GM19395 (cell line): Measurements from ENCODE around the gene STK33.

Experiments
- ATAC-seq: cut with Tn5 transposase; IDR thresholded peaks from one replicate; pipeline ENCODE4 v1.9.1; 2021; ENCODE audit warnings: mild to moderate bottlenecking, moderate library complexity; ENCODE audit not compliant: unreplicated experiment

The STK33 gene

DNA sequence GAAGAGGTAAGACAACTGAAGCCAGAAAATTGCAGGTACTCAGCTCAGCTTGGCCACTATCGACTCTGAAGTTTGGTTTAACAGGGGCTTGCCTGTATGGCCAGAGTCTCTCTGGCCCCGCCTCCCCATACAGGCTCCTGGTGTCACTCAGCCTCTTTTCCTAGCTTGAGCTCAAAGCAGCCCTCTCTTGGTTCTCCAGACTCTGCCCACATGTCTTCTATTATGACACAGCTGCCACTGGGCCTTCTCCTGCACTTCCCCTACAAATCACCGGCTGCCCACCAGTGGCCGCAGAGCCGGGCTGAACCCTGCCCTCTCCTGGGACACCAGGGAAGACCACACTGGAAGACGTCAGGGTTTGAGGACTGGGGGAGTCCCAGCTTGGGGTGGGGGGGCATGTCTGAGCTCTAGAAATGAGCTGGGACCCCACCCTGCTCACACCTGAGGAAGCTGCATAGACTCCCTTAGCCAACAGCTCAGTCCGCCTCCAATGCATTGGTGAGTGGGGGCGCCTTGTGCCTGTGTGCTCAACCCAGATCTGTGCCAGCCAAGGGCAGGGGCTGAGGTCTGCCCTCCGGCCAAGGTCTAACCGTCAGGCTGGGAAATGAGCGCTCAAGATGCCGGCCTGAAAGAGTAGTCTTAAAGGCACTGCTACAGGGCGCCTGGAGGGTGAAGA, 236.0 kb downstream of the STK33 start:
- ATAC-seq: no peak

DNA sequence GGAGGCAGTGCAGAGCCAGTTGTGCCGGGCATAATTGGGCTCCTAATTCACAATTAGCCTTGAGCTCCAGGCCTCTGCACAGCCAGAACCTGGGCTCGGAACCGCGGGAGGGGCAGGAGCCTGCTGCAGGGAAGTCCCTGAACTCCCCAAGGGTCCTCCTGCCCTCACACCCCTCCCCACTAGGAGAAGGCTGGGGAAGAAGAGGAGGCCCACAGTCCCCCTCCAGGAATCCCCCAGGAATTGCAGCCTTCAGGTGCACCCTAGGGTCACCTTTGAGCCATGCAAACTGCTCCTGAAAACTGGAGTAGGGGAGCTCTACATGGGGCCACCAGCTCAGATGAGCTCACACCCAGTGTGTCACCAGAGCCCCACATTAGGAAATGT, 236.5 kb downstream of the STK33 start:
- ATAC-seq: no peak

DNA sequence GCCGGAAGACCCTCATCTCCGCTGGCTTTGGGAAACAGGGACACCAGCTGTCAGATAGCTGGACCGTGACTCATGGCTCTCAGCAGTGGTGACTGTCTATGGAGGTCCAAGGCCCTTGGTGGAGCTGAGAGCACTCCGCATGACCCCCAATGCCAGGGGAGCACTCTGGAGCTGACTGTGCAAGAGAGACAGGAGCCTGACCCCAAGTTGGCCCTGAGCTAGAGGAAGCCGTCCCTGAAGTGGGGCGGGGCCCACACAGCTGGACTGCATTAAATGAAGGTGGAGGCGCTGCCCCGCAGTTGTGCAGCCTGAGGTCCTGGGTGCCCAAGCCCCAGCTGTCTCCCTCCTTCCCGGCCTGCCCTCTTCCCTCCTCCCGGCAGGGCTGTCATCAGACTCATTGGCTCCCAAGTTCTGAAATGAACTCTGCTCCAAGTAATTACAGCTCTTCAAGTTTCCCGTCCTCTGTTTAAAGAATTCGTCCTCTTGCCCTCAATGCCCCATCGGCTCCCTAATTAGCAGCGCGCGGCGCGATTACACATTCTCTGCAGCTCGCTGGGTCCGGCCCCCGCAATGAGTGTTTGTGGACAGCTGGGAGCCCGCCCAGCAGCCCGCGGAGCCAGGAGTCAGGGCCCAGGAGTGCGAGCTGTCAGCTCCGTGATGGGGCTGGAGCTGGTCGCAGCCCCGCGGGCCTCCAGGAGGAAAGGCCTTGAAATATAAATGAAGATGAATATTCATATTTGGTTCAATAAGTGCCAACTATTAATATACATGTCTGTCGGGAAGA, 237.1 kb downstream of the STK33 start:
- no peak for ATAC-seq

DNA sequence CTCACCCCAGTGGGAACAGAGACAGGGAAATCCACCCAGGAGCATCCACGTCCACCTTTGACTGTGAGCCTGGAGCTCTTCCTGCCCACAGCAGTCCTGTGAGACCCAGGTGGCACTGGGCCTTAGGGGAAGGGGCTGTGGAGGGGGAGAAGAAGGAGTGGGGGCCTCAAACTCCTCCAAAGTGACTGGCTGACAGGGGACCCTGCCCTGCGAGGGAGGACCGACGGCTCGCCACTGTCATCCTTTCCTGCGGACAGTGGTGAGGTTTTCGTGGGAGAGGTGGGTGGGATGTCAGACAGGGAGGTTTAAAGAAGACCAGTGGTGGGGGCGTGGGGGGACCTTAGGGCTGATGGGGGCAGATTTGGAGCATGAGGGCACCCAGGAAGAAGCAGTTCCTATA, 237.8 kb downstream of the STK33 start:
- ATAC-seq: no peak

DNA sequence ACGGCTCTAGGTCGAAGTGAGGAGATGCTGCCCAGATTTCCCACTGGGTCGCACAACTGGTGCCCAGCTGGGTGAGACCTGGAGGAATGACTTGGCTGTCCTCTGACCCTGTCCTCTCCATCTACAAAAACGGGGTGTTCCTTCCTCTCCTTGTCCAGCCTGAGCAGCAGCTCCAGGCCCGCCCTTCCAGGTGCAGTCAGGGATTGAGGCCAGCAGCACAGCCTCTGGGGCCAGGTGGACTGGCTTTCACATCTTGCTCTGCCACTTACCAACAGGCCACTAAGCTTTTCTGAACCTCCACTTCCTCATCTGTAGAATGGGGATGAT, 238.6 kb downstream of the STK33 start:
- ATAC-seq: peak; percentile 9

DNA sequence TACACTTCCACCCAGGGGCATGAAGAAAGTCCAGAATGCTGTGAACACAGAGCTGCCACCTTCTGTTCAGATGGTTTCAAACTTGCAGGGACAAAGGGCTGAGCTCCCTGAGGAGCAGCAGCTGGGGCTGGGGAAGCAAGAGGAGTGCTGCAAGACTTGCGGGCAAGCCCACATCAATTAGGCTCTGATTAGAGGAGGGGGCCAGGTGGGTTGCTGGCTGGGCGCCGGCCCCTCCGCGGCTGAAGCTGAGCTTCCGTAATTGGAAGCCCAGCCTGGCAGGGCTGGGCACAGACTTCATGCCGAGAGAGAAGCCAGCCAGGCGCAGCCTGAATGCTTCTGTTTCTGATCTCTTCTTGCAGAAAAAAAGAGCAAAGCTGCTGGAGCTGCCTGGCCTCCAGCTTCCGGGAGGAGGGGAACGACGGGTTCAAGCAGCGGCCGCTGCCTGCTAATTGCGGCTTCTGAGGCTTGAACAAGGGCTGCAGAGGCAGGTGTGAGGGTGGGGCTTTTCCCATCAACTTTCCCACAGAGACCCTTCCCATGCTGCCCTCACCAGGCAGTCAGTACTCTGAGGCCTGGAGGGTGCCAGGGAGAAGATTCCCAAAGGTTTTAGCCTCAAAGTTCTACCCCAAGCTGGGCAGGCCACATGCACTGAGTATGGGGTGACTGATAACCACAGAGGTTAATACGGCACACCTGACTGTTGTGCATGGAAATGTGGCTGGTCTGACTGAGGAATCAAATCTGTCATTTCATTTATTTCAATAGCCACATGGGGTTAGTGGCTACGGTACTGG, 239.2 kb downstream of the STK33 start:
- peak; percentile 60 for ATAC-seq

DNA sequence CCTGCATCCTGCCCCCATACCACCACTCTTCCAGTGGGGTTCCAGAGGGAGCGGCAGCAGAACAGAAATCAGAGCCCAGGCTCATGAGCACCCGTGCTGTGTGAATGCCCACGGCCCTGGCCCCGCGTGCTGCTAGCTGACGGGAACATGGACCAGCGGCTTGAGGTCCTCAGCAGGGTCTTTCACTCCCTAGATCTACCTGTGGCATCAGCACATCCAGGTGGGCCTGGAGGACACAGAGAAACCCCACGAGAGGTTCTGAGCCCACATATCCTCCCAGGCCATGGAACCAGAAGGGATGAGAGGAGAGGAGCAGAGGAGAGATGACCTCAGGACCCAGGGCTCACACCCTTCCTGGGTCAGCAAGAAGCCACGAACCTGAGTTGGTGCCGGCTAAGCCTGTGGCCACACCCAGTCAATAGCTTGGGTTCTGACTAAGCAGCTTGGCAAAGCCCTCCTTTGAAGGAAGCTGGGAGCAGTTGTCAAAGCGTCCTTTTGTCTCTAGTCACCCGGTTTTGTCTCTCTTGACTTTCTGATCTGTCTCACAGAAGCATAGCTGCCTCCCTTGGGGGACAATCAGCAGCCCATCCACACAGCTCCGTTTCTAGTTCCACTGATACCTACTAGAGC, 241.0 kb downstream of the STK33 start:
- no peak for ATAC-seq

DNA sequence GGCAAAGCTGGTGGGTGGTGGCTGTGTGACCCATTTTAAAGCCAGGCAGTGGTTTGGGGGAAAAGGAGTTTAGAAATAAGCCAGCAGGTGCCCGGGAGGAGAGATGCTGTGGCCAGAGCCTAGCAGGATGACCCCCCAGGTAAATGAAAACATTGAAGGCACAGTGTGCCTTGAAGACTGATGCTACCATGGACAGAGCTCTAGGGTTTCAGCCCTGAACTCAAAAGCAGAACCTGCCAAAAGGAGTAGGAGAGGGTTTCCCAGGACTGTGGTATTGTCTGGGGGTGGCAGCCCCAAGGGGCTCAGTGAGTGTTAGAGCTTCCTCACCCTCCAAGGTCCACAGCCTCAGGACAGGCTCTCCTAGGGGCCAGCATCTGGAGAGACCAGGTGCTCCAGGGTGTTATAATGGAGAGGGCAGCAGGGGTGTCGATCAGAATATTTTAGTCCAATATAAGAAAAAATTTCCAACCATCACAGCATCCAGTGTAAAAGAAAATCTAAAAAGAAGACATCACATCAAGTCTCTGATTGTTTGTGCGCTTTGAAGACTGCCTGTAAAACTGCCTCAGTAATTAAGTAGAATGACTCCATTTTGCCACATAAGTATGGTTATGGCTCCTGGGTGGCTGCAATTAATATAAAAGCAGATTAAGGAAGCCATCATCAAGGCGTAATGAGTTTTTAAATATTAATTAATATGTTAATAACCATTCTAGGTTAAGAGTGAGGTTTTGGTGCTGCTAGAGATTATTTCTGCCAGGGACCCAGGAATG, 241.7 kb downstream of the STK33 start:
- ATAC-seq: no peak

DNA sequence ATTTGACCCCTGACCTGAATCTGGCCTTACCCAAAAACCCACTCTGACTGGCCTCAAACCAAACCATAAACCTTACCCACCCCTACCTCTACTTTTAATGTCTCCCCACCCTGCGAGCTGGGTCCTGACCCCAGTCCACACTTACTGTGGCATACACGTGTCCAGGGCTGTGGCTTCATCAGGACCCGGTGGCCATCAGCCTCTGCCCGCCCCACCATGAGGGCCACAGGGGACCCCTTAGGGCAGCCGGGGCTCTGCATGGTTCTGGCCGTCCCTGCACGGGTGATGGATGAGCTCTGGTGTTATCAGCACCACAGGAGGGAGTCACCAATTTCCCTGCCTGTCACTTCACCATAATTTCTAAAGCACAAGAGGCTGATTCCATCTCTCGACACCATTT, 242.8 kb downstream of the STK33 start:
- ATAC-seq: no peak

DNA sequence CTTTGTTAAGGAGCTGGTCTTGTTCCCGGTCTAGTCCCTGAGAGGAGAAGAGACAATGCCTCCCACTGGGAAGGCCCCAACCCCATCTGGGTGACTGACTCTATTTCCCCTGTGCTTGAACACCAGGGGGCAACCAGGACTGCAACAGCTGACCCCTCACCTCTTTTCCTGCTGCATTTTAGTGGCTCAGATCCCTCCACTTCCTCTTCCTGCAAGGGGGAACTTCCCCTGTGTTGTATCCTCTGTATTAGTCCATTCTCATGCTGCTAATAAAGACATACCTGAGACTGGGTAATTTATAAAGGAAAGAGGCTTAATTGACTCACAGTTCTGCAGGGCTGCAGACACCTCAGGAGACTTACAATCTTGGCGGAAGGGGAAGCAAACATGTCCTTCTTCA, 246.1 kb downstream of the STK33 start:
- ATAC-seq: no peak

DNA sequence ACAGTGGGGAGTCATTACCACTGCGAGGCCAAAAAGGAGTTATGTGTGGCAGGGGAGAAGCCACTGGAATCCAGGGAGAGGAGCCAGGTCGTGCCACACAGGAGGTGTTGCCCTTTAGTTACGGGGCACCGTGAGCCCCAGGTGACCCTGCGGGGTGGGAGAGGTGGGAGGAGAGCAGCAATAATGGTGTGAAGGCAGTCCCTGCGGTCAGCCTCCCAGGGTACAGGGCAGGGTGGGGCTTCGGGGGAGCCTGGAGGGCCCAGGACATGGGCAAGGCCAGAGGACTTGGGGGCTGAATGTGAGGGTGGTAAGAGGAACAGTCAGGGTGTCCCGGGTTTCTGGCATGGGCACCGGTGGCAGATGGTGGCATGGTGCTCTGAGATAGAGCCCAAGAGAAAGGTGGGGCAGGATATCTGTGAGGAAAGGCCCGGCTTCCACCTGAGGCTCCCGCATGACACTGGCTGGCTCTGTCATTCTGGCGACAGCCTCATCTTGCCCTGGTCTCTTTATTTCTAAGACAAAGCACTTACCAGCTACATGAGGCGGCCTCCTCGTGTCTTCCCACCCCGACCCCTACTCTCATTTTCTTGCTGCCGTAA, 247.8 kb downstream of the STK33 start:
- ATAC-seq: no peak

DNA sequence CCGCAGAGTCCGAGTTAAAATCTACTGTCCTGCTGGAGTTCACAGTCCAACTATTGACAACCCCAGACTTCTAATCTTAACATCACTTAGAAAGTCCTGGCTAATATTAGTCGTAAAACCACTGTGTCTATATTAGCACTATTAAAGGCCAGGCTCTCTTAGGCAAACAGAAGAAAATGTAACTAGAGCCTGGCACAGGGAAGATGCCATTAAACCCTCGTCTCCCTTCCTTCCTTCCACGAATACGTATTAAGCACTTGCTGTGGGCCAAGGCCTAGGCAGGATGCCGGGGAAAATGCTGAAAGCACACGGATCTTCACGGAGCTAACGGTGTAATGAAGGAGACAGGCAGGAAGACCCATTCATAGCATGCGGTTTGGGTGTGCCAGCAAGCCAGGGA, 248.8 kb downstream of the STK33 start:
- ATAC-seq: no peak

DNA sequence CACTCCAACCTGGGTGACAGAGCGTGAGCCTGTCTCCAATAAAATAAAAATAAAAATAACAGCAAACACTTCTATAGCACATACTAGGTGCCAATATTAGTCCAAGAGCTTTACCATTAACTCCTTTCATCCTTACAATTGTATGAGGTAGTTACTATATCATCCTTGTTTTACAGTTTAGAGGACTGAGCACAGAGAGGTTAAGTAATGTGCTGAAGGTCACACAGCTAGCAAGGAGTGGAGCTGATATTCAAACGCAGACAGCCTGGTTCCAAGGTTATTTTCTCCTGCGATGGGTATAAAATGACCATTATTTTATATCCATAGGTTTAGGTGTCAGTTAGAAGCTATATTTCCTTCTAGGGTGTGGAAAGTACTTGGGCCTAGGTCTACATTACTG, 249.7 kb downstream of the STK33 start:
- no peak for ATAC-seq

DNA sequence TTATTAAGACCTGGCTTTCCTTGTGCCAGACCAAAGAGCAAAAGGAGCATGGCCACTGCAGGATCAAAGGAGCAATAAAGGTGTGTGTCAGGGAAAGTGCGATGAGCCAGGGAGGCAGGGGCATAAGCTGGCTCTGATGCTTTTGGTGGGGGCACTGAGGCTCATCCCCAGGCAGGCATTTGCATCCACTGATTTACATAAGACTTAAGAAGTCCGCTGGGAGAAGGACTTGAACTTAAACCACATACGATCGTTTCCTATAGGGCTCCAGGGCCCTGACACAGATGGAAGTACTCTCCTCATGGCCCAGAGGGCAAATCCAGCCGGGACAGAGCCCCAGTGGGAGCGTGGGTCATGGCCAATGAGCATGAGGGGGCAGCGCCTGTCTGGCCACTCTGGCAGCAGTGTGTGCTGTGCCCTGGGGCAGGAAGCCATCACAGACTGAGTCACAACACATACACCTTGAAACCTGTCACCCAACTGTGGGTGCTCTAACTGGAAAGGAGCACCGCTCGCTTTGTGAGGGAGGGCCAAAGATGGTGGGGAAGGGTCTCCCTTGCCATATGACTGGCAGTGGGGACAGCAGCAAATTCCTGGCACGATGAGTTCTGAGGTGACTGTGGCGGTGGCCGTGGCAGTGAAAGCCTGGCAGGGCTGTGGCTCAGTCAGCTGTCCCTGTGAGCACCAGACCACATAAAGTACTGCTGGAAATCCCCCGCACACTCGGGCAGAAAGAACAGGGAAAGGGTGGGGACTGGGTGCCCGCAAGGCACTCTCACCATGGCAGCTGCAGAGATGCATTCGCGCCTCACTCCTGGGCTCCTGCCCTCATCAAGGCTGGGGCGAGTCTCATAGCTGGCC, 251.0 kb downstream of the STK33 start:
- ATAC-seq: peak; percentile 83

DNA sequence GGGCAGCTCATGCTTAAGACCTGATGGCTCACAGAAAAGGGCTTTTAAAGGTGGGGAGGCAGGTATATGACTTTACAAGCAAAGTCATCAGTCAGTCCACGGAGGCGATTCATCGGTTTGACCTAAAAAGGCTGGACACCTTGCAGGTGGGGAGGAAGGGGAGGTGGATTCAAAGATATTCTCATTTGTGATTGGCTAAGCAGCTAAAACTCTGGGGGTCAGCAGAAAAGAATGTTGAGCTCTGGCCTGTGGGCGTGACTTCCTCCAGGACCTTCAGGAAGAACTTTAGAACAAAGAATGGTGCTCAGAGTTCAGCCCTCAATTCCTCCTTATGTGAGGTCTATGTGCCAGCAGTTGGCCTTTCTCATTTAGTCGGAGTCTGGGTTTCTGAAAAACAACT, 252.0 kb downstream of the STK33 start:
- ATAC-seq: no peak
